ENCODE data around the gene PDE7B.
"Not testable (repeated sequence)": the region's sequence is repeated elsewhere in the genome, so short reads cannot be mapped to it uniquely, and the experiment has no call there.

PDE7B gene

GRCh38 chr6:136112262-136112661 lies 260.8 kb downstream of the PDE7B start:
- DNase-seq (ENCODE audit: low spot score), result no peak

DNA sequence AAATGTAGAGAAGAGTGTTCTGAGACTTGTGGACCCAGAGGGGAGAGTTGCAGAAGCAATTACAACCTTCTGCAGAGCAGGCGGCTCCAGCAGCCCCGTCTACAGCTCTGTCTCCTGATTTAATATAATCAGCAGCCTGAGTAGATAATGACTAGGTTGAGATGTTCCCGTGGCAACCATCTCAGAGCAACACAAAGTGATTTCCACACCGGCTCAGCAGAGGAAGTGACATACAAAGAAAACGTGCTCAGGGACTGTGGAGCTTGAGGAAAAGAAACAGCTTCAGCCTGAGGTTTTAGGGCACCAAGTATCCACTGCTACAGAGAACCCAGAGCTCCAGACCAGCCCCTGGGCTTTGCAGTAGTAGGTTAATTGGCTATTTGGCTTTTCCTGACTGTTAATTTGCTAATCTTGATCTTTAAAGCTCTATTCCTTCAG lies 262.3 kb downstream of the PDE7B start:
- peak; percentile 25 for DNase-seq (ENCODE audit: low spot score)

- no peak for DNase-seq (ENCODE audit: low spot score)
Measured at GRCh38 chr6:136114661-136115060, 263.2 kb downstream of the PDE7B start.

- no peak for DNase-seq (ENCODE audit: low spot score)
Measured at GRCh38 chr6:136115941-136116340, 264.4 kb downstream of the PDE7B start.

DNA sequence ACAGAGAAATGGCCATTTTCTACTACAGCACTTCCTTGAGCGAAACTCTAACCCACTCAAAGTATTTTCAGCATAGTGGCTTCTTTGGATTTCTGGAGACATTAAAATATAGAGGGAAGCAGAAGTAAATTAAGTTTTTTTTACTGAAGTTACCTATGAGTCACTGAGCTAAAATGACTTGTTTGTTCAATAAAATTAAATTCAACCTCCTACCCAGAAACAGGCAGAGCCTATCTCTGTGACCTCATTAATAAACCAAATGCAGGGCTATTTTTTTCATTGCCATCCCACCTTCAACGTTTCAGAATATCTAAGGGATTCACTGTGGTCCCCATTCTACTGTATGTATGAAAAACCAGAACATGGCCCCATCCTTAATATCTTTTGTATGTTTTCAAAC lies 265.6 kb downstream of the PDE7B start:
- no peak for DNase-seq (ENCODE audit: low spot score)

GRCh38 chr6:136118787-136119186 lies 267.3 kb downstream of the PDE7B start:
- DNase-seq (ENCODE audit: low spot score), result no peak

DNA sequence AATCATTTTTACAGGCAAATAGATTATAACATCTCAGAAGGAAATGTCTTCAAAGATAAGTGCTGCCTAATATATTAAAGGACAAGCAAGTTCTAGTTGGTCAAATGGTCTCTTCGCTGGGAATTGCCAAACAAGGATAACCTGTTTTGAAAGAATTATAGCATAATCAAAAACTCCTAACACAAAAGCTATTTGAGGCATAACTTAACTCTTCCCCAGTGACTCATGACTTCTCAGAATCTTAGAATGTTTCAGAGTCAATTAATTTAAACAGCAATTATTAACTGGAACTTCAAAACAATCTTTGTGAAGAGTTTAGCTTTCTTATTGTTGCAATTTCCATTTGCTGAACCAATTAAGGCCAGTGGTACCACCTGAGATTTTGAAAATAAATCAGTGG lies 272.0 kb downstream of the PDE7B start:
- no peak for DNase-seq (ENCODE audit: low spot score)

GRCh38 chr6:136125585-136125984 lies 274.1 kb downstream of the PDE7B start:
- no peak for DNase-seq (ENCODE audit: low spot score)

GRCh38 chr6:136127873-136128272 lies 276.4 kb downstream of the PDE7B start:
- no peak for DNase-seq (ENCODE audit: low spot score)

GRCh38 chr6:136129365-136129764 lies 277.9 kb downstream of the PDE7B start:
- no peak for DNase-seq (ENCODE audit: low spot score)

GRCh38 chr6:136134268-136134667 lies 282.8 kb downstream of the PDE7B start:
- DNase-seq (ENCODE audit: low spot score), result no peak

DNA sequence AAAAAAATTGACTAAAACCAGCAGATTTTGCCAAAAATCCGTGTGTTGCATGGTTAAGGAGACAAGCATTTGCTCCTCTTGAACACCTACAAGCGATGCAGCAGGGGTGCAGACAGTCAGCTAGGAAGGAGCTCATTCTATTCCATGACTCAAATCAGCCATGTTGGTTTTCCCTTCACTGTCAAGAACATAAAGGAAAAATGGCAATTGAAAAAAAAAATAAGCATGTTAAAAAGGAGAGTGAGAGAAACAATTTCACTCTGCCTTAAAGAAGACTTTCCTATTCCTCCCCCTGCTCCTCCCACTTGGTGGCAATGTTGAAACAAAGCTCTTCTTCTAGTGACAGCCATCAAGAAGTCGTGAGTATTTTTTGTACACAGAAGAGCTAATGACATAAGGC lies 283.2 kb downstream of the PDE7B start:
- no peak for DNase-seq (ENCODE audit: low spot score)

- no peak for DNase-seq (ENCODE audit: low spot score)
Measured at GRCh38 chr6:136136274-136136673, 284.8 kb downstream of the PDE7B start.

- no peak for DNase-seq (ENCODE audit: low spot score)
Measured at GRCh38 chr6:136137008-136137692, 285.6 kb downstream of the PDE7B start.

- DNase-seq (ENCODE audit: low spot score), result no peak
Measured at GRCh38 chr6:136137739-136138402, 286.4 kb downstream of the PDE7B start.

DNA sequence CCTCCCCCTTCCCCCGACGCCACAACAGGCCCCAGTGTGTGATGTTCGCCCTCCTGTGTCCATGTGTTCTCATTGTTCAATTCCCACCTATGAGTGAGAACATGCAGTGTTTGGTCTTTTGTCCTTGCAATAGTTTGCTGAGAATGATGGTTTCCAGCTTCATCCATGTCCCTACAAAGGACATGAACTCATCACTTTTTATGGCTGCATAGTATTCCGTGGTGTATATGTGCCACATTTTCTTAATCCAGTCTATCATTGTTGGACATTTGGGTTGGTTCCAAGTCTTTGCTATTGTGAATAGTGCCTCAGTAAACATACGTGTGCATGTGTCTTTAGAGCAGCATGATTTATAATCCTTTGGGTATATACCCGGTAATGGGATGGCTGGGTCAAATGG lies 287.6 kb downstream of the PDE7B start:
- not testable (repeated sequence) for DNase-seq (ENCODE audit: low spot score)

DNA sequence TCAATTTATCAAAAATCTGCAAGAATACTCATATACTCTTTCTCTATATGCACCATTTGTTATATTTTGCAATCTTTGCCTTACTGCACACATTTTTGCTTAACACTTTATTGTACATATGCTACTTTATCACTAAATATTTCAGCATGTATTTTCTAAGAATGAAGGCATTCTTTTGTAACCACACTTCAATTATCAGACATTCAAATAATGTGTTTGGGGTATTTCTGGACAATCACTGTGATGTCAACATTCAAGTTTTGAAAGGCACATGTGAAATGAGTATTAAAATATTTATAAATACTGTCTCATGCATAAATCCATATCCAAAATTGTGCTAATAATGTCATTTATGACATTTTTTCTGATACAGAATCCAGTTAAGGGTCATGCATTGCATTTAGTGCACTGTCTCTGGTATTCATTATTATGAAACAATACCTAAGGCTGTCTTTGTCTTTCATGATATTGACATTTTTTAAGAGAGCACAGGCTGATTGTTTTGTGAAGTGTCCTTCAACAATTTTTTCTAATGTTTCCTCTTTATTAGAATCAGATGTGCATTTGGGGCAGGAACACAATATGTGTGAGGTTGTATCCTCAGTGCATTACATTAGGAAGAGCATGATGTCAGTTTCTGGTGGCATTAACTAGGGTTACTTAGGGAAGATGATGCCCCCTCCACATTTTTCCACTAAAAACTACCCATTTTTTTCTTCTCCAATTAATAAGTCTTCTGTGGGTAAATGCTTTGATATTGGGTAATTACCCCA lies 292.9 kb downstream of the PDE7B start:
- DNase-seq (ENCODE audit: low spot score), result no peak

DNA sequence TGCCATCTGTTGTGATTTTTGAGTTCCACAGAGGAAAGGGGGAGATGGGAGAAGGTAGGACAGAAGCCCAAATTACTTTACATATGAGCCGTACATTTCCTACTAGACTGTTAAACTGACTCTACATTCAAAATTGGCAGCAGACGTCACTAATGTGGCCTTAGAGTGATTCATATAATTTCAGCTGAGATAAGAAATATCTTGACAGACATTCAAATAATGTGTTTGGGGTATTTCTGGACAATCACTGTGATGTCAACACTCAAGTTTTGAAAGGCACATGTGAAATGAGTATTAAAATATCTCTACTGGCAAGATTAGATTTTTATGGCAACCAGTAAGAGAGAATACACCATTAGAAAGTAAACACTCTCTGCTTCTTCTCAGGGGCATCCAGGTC lies 294.6 kb downstream of the PDE7B start:
- no peak for DNase-seq (ENCODE audit: low spot score)

GRCh38 chr6:136147342-136147741 lies 295.8 kb downstream of the PDE7B start:
- no peak for DNase-seq (ENCODE audit: low spot score)

DNA sequence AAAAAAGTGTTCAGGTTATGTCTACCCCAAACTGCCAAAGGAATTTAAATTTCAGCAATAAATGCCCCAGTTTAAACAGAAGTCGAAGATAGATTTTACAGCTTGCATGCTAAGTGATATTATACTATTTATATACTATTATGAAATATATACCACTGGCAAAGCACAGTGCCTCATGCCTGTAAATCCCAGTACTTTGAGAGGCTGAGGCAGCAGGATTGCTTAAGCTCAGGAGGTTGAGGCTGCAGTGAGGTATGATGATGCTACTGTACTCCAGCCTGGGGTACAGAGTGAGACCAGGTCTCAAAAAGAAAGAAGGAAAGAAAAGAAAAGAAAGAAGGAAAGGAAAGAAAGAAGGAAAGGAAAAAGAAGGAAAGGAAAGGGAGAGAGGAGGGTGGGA lies 296.6 kb downstream of the PDE7B start:
- no peak for DNase-seq (ENCODE audit: low spot score)

DNA sequence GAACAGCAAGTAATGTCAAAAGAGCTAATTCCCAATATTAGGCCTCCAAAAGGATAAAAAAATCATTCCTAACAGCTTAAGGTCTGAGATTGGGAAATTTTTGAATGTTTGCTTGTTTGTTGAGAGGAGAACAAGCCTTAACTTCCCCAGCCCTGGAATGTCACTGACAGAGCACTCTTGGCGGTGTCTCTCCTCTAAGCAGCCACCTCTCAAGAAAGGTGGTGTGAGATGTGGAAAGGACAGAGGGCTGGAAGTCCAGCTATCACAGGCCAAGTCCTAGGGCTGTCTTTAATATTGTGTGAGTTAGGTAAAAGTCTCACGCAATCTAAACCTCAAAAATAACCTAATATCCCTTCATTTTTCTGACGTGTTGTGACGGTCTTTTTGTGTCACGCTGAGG lies 297.0 kb downstream of the PDE7B start:
- DNase-seq (ENCODE audit: low spot score), result no peak

- DNase-seq (ENCODE audit: low spot score), result no peak
Measured at GRCh38 chr6:136149311-136149710, 297.8 kb downstream of the PDE7B start.

GRCh38 chr6:136150961-136151360 lies 299.5 kb downstream of the PDE7B start:
- no peak for DNase-seq (ENCODE audit: low spot score)

All from iPS-NIHi11 (cell line).